ENCODE results near the gene NOL4L.

NOL4L gene

DNA sequence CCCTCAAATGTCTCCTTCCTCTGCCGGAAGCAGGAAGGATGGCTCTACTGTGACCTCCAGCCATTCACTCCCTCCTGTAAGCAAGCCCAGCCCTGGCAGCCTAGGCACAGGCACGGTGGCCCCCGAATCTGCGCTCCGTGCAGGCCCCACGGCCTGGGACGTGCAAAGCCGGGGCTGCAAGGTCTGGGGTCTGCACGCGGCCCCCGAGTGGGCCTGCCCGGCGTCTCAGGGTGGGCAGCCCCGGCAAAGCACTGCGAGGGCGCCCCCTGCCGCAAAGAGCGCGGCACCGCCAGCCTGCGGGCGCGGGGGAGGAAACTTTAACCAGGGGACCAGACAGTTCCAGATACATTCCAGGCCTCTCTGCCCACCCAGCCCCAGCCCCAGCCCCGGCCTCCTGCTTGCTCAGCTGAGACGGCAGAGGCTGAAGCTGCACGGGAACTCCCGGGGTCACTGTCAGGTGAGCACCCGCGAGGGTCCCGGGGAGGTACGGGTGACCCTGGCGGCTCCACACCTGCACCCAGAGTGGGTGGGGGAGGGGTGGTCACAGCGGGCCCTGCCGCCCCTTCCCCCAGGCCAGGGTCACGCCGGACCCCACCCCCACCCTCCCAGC lies 128.2 kb downstream of the NOL4L start:
- no peak for DNase-seq (ENCODE audit: low spot score)

DNA sequence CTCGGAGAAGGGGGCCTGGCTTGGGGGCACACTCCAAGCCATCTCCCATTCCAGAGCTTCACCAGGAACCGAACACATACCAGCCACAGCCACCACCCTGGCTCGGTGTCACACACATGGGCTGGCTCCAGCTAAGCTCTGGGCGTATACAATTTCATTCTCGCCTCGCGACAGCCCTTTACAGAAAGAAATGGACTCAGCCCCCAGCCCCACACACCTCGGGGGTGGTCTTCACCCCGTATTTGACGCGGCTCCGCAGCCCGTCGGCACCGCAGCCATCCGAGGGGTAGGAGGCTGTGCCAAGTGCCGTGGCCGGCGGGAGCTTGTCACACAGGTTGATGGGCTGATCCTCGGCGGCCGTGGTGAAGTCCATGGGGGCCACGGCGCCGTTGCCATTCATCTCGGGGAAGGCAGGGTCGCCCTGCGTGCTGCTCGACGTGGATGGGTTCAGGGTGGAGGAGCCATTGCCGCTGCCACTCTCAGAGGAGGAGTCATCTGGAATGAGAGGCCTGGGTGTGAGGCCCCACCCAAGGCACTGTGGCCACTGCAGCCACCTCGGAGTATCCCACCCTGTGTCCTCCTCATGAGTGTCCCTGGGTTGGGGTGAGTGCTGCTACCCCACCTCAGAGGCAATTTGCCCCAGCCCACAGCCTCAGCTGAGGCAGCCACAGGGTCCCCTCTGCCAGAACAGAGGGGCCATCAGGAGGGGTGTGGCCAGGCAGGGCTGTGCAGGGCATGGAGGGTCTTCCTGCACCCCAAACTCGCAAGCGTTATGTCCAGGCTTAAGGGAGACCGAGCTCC lies 129.0 kb downstream of the NOL4L start:
- DNase-seq (ENCODE audit: low spot score): no peak

DNA sequence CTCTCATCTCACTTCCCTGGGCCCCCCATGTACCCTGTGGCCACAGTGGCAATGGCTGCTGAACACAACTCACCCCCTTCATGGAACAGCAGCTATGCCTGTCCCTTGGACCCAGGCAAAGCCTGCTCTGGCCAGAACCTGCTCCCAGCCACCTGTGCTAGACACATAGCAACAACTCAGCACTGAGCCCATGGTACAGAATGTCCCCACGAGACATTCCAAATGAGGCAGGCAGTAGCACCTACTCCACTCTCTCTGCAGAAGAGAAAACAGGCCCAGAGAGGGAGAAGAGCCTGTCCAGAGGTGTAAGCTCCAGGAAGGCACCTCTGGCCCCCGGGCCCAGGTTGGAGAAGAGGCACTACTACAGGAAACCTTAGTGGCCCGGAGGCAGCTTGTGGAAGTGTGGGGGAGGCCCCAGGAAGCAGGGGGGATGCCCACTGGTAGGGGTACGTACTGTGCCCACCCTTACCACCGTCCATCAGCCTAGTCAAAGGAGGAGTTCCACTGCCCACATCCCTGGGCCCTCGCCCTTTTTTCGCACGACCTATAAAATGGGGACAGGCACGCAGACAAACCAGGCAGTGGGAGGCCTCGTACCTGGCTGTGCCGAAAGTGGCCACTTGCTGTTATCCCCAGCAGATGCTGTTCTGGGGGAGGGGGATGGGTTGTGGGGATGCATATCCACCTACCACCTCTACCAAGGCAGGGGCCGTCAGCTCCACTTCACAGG lies 129.8 kb downstream of the NOL4L start:
- DNase-seq (ENCODE audit: low spot score): no peak

DNA sequence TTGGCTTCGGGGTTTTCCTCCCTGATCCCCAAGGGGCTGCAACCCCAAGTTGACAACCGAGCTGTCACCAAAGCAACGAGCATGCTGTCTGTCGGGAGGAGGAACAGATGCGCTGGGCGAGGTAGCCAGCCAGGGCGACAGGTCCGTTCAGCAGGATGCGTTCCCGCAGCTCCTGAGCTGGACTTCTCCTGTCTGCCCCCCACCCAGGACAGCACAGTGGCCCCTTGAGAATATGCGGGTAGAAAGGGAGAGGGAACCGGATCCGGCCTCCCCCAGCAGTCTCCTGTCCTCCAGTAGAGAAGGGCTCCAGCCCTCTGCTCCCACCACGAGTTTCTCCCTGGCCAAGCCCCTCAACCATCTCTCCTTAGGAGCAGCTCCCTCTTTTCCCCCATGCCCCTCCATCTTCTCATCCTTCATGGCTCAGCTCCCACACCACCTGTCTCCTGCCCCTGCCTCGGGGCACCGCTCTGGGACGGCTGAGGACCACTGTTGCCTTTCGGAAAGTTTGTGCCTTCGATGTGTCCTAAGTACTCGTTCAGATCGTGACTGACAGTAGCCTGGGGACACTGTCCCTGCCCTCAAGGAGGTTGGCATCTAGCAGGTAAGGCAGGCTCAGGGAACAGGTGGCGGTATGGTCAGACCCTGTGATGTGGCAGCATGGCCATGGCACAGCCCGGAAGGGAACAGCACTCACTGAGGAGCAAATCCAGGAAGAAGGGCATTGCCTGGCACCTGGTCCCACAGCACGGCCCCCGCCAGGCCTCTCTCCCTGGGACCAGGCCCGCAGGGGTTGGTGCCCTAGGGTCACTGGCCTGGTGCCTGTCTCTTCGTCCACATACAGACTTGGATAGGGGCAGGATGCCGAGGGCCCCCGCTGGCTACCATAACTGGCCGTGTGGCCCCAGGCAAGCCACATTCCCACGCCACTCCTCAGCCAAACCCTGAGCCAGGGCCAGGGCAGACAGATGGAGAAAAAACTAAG lies 130.7 kb downstream of the NOL4L start:
- no peak for DNase-seq (ENCODE audit: low spot score)

DNA sequence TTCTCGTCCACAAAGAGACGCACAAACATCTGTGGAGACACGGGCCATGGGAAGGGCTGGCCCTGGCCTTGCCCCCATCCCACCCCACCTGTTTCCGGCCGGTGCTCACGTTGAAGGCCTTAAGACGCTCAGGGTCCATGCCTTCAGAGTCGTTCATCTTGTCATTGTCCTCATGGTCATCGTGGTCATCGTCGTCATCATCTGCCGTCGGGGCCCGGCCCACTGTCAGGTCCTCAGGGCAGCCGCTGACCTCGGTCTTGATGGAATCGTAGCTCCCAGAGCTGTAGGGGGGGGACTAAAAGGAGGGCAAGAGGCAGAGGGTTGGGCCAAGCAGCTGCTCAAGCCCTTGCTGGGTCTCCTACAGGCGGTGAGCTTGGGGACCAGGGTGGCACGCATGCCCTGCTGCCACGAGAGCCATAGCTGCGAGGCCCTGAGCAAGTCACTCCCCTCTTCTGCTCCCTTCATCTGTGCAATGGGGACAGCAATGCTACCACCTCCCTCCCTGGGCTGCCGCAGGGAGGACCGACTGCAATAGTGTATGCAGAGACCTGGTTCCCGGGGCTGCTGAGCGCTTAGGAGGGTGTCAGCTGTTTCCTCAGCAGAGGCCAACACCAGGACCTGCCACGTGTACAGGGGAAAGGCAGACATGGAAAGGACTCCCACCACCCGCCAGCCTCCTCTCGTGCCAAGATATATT lies 131.5 kb downstream of the NOL4L start:
- DNase-seq (ENCODE audit: low spot score): no peak

DNA sequence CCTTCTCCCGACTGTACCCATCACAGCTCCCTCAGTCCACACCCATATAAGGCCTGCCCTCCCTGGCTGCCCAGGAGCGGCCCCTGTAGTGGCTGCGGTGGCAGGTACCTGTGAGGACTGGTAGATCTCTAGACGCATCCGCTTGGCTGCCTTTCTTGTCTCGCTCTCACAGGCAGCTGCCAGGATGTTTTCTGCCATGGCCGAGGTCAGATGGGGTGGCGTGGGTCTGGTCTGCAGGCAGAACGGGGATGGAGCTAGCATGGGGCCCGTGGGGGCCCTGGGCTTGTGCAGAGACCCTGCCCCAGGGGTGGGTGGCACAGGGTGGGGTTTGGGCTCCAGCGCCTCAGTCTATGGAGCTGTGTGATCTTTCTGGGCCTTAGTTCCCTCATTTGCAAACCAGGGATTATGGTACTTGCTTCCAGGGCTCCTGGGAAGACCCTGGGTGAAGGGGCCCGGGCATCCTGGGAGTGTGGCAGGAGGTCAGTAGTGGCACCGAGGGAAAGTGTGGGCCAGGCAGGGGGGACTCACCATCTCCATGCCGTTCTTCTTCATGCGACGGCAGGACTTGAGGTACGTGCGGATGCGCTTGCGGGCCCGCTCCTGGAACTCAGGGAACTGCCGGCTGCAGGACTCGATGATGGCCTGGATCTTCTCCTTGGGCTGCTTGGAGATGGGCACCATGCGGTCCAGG lies 132.2 kb downstream of the NOL4L start:
- no peak for DNase-seq (ENCODE audit: low spot score)

DNA sequence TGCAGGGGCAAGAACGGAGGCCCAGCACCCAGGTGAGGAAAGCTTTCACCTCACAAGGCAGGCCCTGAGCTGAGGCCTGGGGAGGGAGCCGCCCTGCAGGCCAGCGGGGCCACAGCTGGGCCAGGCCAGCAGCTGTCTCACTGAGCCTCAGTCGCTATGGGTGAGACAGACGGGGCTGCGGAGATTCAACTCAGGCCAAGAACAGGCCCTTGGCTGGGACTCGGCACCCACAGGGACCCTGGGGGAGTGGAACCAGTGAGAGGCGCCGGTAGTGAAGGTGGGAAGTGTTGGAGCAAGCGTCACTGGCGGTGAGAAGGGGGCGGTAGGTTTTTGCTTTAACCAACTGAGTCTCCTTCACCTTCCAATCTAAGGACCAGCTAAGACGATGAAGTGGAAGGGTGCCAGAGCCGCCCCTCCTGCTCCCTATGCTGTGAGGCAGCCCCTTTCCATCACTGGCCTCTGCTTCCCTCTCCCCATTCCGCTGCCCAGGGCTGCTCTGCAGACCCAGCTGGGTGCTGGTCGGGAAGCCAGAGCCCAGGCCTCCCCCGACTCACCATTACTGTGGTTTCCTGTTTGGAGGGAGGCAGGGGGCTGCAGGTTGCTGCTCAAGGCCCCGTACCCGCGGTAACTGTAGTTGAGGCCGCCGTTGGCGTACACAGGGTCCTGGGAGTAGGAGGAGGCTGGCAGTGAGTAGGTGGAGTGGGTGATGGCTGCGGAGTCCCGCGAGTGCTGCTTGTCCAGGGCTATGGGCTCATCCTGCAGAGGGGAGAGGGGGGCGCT lies 133.3 kb downstream of the NOL4L start:
- DNase-seq (ENCODE audit: low spot score): no peak

DNA sequence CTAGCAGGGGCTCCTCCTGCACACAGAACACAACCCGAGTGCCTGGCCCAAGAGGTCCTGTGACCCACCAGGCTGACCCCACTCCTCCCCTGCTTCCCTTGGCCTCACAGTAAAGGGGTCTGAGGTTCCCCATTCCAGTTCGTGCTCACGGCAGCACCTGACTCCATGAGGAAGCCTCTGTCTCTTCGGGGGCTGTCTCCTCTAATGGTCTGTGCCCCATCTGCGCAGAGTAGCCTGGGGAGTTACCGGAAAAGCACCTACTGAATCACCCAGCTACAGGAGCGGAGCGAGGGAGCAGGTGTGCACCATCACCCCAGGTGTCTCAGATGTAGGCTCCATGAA lies 133.8 kb downstream of the NOL4L start:
- no peak for DNase-seq (ENCODE audit: low spot score)

DNA sequence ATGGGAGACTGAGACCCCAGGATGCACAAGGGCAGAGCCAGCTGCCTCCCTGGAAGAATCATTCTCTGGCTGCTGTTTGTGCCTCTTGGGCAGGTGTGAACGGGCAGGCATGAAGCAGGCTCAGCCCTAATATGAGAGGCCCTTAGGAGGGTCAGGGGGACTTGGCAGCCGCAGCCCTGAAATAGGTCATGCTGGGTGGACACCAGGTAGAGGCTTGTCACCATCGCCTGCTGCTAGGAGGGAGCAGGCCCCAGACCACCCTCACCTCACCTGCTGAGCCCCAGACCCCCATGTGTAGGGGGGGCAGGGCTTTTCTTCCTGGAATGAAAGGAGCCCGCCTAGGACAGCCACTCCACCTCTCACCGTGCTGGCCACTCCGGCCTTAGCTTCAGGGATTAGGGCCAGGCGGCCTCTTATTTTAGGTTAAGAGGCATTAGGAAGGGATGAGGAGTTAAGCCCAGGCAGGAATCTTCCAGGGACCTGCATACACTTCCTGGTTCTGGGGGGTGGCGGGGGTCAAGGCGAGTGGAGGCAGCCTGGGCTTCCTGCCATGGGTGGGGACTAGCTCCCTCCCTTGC lies 134.6 kb downstream of the NOL4L start:
- no peak for DNase-seq (ENCODE audit: low spot score)

DNA sequence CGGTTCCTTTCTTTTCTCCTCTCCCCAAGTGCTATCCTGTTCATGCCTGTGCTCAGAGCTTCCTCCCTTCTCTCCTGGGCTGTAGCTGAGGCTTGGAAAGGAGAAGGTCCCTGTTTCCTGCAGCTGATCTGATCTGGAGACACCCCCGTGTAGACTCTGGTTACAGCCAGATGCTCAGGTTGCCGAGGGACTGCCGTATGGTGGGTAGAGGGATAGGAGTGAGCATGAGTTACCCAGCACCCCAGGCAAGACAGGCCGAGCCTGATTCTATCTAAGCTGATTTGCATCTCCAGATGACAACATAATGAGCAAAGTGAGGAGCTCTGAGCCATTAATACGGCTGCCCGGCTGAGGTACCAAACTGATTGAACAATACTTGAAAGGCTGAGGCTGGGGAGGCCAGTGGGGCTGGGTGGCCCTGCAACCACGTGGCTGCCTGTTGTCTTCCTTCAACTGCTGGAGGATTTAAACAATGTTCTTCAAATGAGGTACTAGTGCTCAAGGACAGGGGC lies 135.2 kb downstream of the NOL4L start:
- DNase-seq (ENCODE audit: low spot score): no peak

DNA sequence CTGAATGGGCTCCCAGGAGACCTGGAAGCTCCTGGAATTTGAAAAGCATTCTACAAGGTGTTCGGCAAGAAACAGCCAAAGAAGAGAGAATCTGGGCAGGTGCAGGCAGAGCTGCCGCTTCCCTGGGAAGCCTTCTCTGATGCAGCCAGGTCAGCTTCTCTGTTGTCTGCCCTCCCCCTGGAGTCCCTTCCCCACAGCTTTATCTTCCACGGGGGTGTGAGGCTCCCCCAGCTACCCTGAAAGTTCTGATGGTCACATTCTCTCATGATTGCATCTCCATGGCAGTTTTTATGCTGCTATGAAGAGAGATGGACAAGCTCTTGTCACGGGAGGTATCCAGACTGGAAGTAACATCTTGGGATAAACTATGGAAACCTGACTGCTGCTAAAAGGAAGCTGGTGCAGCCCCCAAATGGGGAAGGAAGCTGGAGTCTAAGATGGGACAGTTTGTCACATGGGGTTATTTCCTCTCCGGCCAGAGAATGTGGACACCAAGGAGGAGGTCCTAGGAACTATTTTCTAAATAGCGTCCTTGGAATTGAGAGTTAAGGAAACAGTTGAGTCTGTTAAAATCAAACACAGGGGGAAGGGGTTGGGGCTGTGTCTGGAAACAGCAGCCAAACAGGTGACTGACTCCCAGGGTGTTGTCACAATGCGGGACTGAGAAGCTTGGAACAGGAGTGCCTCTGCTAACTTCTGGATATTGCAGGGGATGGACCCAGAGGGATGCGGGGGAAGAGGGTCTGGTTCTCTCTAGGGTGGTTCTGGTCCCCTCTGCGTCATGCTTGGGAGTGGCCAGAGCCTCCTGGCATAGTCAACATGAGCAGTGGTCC lies 135.9 kb downstream of the NOL4L start:
- DNase-seq (ENCODE audit: low spot score): no peak

DNA sequence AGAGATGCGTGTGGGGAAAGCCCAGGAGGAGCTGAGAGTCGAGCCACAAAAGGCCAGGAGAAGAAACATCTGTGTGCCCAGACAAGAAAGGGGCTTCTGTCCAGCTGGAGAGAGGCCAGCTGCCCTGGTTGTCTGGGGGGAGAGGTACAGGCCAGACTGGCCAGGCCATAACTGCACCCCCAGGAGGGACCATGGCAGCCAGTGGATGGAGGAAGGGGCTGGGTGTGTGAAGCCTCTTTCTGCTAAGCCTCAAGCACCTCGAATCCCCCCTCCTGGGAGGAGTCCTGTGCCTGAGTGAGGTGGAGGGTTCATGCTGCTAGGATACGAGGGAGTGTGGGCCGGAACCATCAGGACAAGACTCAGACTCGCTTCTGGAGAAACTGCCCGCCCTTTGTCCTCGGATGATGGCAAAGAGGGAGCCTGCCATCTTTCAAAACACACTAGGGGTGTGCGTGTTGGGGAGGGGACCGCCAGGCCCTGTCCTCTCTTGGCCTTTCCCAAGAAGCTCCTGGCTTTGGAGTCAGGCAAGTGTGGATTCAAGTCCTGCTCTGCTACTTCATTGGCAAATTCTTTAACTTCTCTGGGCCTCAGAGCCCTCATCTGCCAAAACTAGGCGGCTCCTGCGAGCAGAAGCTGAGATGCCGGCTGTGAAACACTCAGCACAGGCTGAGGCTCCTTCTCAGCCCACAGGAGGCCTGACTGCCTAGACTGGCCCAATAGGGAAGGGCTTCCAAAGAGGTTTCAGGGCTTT lies 136.7 kb downstream of the NOL4L start:
- no peak for DNase-seq (ENCODE audit: low spot score)

DNA sequence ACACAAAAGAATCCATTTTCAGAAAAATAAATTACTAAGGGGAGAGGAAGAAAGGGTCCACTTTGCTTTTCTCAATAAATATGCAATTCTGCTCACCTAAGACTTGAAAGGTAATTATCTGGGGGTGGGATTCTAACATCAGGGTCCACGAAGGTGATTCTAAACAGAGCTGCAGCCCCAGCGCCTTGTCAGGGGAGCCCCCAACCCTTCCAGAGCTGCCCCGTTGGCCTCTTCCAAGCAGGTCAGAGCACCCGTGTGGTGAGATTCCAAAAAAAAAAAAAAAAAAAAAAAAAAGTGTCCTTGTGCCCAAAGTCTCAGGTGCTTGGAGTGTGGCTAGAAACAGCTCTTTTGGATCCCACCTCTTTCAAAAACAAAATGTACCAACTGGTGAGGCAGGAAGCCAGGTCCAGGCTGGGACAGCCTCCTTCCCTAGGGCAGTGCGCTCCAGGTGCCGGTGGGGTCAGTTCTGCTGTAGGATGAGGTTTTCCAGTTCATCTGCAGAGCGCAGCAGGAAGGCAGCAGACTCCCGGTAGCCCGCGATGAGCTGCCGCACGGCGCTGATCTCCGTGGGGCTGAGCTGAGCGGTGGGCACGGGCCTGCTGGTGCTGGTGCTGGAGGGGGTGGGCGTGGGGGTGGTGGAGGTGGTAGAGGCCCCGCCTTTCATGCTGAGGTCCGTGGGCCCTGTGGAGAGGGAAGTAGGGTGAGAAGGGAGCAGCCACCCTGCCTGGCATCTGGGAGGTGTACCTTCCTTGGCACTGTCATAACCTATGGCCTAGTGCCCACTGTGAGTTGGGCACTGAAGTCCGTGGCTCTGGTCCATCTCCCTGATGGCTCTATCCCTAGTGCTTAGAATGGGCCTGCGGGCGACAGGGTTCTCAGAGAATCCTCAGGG lies 137.8 kb downstream of the NOL4L start:
- DNase-seq (ENCODE audit: low spot score): no peak

DNA sequence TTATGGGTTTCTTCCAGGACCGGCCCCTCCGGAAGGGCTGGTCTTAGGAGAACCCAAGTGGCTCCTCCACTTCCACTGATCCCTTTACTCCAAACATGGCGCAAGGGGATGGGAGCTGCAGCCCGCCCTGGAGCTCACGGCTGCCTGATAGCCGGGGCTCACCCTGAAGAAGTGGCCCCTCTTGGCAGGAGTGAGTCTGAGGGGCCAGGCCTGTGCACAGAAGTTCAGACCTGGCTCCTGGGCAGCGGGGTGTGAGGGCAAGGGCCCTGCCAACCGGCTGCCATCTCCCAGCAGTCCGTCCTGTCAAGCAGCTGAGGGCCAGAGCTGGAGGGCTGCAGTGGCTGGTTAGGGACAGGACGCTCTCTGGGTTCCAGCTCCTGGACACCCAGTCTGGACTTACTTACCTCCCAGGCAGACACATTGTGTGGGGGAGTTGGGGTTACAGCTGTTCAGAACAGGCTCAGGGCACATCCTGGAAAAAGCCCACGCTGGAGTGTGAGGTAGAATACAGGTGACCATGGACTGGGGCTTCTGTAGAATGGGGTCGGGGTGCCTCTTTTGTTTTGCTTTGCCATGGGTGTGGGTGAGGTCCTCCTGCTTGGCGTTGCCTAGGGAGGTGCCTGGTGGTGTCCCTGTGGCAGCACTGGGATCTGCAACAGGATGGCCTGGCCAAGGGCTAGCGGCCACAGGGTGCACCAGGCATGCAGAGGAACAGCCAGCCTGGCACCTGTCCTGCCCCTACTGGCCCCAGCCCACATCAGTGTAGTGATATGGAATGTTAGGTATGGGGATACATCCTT lies 138.6 kb downstream of the NOL4L start:
- DNase-seq (ENCODE audit: low spot score): no peak

DNA sequence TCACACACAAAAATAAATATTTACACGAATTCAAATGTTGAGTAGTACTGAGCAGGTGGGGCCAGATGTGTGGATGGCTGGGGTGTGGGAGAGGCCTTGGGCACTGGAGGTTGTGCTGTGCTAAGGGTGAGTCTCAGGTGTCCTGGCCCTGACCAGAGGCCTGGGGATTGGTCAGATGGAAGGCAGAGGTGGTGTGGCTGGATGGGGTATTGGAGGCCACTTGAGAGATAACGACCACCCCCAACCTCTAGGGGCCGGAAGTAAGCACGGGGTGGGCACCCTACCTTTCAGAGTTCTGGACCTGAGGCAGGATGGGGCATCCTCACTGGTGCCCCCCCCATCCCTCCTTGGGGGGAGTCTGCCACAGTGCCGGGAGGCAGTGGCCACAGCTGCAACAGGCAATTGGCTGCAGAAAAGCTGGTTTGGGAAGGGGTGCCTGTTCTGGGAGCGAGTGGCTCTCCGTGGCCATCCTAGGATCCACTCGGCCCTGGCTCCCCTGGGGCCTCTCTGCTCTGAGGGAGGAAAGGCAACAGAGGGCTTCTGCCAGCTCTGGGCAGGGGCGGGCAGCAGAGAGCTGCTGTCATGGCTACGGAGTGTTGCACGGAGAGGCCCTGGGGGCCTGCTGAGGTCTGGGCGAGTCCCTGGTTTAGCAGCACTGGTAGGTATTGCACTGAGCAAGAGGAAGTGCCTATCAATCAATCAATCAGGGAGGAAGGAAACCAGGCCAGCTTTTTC lies 139.4 kb downstream of the NOL4L start:
- no peak for DNase-seq (ENCODE audit: low spot score)
